ENCODE results near the gene FGA.
"Not testable (repeated sequence)": the region's sequence is repeated elsewhere in the genome, so short reads cannot be mapped to it uniquely, and the experiment has no call there.

FGA gene

GRCh38 chr4:154606728-154607723 is 16.5 kb upstream of the FGA start:
- DNase-seq (ENCODE audit: low spot score), result no peak

DNA sequence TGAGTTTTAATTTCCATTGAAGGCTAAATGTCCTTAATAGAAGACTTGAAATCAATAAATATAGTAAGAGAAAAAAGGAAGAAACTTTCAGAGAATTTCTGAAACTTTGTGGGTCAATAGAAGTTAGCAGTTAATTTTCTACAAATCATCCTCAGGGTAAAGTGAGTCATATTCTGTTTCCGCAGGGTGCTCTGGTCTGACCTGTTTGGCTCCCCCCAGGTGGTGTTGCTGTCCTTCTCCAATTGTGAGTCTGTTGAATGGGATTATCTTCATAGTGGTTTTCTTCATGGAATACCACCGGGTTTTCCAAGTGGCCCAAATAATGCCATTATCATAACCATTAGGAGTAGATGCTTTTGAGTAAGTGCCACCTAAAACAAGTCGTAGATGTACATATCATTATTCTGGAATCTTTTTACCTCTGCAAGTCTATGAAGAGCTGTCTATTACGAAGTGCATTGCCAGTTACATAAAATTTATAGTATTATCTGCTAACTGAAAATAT is 14.2 kb upstream of the FGA start:
- no peak for DNase-seq (ENCODE audit: low spot score)

DNA sequence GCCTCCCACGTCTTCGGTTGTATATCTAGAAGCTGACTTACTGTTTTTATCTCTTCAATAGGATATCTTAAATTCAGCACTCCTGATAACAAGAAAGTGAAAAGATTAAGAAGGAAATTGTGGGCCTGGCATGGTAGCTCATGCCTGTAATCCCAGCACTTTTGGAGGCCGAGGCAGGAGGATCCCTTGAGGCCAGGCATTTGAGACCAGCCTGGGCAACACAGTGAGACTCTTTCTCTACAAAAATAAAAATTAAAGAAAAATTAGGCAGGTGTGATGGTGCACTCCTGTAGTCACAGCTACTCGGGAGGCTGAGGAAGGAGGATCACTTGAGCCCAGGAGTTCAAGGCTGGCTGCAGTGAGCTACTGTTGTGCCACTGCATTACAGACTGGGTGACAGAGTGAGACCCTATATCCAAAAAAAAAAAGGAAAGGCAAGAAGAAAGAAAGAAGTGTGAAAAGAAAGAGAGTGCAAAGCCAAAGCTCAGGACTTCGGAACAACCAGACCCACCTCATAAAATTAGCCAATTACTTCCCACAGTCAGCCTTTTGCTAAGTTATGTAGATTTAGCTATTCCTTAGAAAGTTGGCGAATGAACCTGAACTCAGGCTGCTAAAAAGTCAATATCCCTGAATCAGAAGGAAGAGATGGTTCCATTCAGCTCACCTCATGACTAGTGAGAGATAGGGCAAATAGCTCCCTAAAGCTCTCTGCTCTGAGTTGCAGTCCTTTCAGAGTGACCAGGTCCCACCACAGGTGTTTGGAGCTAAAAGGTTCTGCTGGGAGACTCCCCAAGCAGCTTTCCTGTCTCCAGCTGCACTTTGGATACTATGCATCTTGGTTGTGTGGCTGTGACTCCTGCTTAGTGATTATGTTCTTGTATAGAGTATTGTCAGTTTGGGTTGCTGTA is 12.7 kb upstream of the FGA start:
- no peak for DNase-seq (ENCODE audit: low spot score)

DNA sequence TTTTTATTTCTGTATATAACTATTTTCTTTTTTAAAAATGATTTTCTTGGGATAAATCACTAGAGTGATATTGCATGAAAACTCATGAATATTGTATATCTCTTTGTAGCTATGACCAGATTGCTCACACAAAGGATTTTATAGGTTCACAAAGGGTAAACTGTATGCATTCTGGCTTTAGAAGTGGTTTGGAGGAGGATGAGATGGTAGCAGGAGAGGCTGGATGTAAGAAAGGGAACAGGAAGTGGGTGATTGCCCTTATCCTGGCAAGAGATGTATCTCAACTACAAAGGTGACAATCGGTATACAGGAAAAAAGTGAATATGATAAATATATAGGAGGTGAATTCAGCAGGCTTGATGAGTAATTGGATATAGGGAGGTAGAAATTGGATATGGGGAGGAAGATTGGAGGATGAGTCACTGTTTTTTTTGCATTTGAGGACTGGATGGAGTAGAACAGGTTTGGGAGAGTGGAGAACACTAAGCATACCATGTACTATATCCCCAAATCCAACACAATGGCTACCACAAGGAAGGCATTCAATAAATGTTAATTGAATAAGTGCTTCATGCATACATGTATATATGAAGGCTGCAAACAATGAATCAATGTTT is 12.0 kb upstream of the FGA start:
- no peak for DNase-seq (ENCODE audit: low spot score)

DNA sequence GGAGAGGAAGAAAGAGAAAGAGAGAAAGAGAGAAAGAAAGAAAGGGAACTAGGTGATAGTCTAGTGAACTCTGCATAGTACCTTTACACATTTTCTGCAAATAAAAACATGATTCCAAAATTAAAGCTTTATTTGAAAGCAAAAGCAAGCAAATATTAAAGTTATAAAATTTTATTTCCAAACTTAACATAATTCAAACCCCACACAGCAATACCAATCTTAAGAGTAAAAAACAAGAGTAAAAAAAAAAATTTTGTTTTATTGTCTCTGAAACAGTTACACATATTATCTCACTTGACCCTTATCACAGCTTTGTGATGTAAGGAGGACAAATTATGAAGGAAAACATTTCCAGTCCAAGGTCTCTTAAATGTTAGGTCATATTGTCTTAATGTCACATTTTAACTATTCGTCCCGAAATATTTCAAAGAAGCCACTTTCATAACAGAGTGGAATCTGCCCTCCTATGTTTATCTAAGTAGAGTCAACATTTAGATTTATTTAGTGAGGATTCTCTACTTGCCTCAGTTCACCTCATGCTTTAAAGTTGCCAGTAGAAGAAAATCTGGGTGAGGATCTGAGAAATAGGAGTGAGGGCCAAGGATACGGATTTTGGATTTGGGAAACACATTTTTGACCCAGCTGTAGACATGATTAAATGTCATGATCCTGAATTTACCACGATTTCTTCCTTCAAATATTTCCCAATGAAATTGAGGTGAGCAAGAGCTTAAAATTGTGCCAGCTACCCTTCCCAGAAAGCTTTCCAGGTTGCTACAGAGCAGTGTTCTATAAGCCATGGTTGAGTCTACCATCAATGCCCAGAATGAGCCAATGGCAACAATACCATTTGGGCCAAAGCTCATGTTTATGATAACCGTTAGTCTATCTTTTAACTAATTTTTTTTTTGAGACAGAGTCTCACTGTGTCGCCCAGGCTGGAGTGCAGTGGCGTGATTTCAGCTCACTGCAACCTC is 7.5 kb upstream of the FGA start:
- no peak for DNase-seq (ENCODE audit: low spot score)

- DNase-seq (ENCODE audit: low spot score), result not testable (repeated sequence)
Measured at GRCh38 chr4:154597281-154597680, 6.7 kb upstream of the FGA start.

DNA sequence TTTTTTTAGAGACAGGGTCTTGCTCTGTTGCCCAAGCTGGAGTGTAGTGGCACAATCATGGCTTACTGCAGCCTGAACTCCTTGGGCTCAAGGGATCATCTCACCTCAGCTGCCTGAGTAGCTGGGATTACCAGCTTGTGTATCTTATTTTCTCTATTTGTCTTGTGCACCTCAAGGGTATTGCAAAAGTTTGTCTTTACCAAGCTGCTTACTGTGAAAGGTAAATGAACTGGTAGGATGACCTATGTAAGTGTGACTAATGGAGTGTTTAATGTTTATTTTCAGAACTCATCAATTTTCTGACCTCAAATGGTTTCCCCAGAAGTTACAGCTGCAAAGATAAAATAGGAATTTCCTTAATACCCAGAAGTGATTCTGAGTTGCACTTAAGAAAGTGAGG is 5.3 kb upstream of the FGA start:
- DNase-seq (ENCODE audit: low spot score), result no peak

GRCh38 chr4:154594343-154594742 is 3.8 kb upstream of the FGA start:
- DNase-seq (ENCODE audit: low spot score), result not testable (repeated sequence)

DNA sequence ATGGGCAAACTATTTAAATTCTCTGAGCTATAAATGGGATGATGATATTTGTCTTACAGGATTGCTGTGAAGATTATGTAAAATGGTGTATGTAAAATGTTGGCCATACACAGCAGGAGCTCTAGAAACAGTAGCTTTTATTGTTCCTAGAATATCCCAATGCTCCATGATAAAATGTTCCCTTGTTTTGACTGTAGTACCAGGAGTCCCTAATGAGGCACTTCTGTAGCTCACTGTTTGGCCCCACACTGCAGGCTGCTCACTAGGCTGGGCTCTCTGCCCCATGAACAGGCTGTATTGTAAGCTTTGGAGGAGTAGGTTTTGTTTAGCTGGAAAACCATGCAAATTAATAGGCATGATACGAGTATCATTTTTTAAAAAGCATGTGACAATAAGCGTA is 3.3 kb upstream of the FGA start:
- DNase-seq (ENCODE audit: low spot score), result peak; percentile 83

DNA sequence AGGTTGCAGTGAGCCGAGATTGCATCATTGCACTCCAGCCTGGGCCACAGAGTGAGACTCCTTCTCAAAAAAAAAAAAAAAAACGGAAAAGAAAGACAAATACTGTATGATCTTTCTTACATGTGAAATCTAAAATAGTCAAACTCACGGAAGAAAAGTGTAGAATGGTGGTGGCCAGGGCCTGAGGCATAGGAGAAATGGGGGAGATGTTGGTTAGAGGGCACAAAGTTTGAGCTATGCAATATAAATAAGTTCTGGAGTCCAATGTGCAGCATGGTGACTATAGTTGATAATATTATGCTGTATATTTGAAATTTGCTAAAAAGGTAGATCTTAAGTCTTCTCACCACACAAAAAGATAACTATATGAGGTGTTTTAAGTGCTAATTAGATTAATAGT is 1.3 kb upstream of the FGA start:
- DNase-seq (ENCODE audit: low spot score), result no peak

DNA sequence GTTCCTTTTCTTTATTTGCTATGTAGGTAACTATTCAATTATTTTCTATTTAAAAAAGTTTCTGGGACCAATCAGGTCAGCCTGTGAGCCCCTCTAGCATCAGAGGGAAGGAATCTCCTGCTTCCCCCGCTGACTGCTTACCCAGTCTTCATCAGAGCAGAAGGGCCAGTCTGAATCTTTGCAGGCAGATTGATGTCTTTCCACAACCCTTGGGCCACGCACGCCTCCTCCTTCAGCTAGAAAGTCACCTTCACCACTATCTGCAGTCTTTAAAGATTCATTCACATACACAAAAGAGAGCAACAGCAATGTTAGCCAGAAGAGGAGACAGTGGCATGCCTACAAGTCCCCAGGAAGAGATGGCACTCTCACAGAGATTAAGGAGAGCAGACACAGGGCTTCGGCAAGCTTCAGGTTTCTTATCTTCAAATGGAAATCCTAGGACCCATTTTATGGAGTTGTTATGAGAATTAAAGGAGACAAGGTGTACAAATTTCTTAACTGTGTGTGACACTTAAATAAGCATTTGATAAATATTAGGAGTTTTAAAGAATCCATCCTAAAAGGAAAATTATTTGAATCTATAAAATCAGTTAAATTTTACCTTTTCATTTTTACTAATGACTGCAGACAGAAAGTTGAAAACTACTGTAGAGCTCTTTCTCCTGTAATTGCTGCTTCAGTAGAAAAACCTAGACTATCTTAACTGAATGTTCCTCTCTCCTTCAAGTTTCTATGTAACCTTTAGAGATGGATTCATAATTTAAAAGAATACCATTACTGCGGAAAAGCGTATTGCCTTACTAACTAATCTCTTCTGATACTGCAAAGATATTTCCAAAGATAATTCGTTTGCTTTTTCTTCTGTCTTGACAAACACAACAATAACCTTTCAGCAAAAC is 995 bp downstream of the FGA start:
- no peak for DNase-seq (ENCODE audit: low spot score)

DNA sequence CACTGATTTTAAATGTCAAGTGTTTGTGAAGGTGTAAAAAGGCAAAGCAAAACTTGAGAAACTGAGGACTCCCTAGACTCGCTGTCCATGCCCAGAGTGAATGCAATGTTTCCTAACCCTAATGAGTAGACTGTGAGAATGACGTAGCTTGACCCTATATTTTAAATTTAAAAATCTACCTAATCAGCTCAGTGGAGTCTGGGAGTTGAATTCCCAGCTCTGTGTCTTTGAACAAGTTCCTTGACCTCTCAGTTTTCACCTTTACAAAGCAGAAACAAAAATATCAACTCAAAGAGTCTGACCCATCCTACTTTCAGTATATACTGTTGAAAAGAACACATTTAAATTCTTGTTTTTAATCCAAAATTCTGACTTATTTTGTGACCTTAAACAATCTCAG is 2.3 kb downstream of the FGA start:
- no peak for DNase-seq (ENCODE audit: low spot score)

GRCh38 chr4:154586296-154587033 is 4.1 kb downstream of the FGA start:
- DNase-seq (ENCODE audit: low spot score), result no peak

- no peak for DNase-seq (ENCODE audit: low spot score)
Measured at GRCh38 chr4:154585369-154586018, 5.0 kb downstream of the FGA start.

GRCh38 chr4:154584259-154584658 is 6.3 kb downstream of the FGA start:
- no peak for DNase-seq (ENCODE audit: low spot score)

GRCh38 chr4:154583677-154584076 is 6.9 kb downstream of the FGA start:
- DNase-seq (ENCODE audit: low spot score), result no peak

DNA sequence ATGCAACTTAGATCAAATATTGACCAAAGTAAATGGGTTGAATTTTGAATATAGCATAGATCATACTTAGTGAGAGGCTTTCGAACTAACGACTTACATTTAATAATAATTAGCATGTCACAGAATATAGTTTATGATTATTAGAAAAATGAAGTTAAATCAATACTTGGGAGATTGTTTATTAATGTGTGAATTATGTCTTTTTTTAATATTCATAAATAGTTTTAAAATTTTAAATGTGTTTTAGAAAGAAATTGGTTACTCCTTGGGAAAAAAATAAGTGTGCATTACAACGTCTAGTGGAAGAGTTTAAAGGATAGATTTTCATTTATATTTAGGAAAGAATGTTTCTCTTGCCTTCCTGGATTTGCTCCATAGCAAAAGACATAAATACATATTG is 7.3 kb downstream of the FGA start:
- DNase-seq (ENCODE audit: low spot score), result no peak

GRCh38 chr4:154582723-154583122 is 7.8 kb downstream of the FGA start:
- no peak for DNase-seq (ENCODE audit: low spot score)

GRCh38 chr4:154579927-154580326 is 10.6 kb downstream of the FGA start:
- no peak for DNase-seq (ENCODE audit: low spot score)
